ENCODE results near the gene PYURF. TPM values are rescaled to one million over a fixed set of nuclear protein-coding genes. Genes with fewer than 3 reads are reported as not detected.

The PYURF gene
- total RNA-seq, 3 donors from 2014 or later: 41.3 to 62.7 (median 53.2) TPM

DNA sequence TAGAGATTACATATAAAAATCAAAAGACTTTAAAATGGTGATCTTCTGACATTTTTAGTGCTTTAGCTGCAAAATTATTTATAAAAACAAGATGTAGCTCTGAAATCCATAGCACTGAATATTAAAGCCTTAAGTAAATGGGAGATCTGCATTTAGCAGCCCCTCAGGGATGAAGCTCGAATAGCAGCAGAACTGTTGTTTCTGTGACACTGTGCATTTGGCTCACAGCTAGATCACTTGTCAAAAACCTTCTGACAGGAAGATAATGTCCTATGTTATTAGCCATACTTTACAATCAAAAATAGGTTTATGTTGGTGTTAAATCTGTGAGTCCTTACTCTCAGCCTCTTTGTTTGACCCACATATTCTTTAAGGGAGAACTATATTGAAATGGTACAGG lies 14.1 kb upstream of the PYURF start:
- TF ChIP-seq, protein P1, sequence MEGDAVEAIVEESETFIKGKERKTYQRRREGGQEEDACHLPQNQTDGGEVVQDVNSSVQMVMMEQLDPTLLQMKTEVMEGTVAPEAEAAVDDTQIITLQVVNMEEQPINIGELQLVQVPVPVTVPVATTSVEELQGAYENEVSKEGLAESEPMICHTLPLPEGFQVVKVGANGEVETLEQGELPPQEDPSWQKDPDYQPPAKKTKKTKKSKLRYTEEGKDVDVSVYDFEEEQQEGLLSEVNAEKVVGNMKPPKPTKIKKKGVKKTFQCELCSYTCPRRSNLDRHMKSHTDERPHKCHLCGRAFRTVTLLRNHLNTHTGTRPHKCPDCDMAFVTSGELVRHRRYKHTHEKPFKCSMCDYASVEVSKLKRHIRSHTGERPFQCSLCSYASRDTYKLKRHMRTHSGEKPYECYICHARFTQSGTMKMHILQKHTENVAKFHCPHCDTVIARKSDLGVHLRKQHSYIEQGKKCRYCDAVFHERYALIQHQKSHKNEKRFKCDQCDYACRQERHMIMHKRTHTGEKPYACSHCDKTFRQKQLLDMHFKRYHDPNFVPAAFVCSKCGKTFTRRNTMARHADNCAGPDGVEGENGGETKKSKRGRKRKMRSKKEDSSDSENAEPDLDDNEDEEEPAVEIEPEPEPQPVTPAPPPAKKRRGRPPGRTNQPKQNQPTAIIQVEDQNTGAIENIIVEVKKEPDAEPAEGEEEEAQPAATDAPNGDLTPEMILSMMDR (IDR thresholded peaks at IDR 0.05): no peak
- no peaks in the 10 kb centered on the region for H3K36me3 ChIP-seq (ENCODE audit: low read depth)
- no peak overlapping the region for H3K4me3 ChIP-seq
- intact Hi-C loops (cut with DNase I, micrococcal nuclease): loop anchor here in 1 of 2 donors (5.0 kb wide), 1 partner anchor 120 kb away; no protein-coding TSS in a partner anchor
- H3K4me1 ChIP-seq (ENCODE audit: low read depth): no peaks in the 10 kb centered on the region
- H3K9me3 ChIP-seq: no peaks in the 10 kb centered on the region
- DNase-seq: no peak
- no peak for ATAC-seq

- no peak for ATAC-seq
- H3K36me3 ChIP-seq (ENCODE audit: low read depth): no peaks in the 10 kb centered on the region
- intact Hi-C loops (cut with DNase I, micrococcal nuclease): loop anchor here in 1 of 2 donors (5.0 kb wide), 1 partner anchor 122 kb away; no protein-coding TSS in a partner anchor
- no peaks in the 10 kb centered on the region for H3K4me1 ChIP-seq (ENCODE audit: low read depth)
- no peak overlapping the region for H3K4me3 ChIP-seq
- TF ChIP-seq, protein P1 (IDR thresholded peaks at IDR 0.05): no peak
- no peak for DNase-seq
- H3K9me3 ChIP-seq: no peaks in the 10 kb centered on the region
Measured at GRCh38 chr4:88535090-88535755, 11.6 kb upstream of the PYURF start.

GRCh38 chr4:88533937-88534750 lies 10.6 kb upstream of the PYURF start:
- ATAC-seq: no peak
- intact Hi-C loops (cut with DNase I, micrococcal nuclease): no loop called here
- Histone ChIP-seq H3K36me3 (ENCODE audit: low read depth) (no peaks in the 10 kb centered on the region), H3K4me1 (ENCODE audit: low read depth) (no peaks in the 10 kb centered on the region), H3K4me3 (no peak overlapping the region), H3K9me3 (no peaks in the 10 kb centered on the region)
- TF ChIP-seq, protein P1 (IDR thresholded peaks at IDR 0.05): no peak
- DNase-seq: no peak

GRCh38 chr4:88533088-88533790 lies 9.7 kb upstream of the PYURF start:
- Histone ChIP-seq H3K9me3 (no peaks in the 10 kb centered on the region), H3K4me3 (no peak overlapping the region), H3K36me3 (ENCODE audit: low read depth) (no peaks in the 10 kb centered on the region), H3K4me1 (ENCODE audit: low read depth) (no peaks in the 10 kb centered on the region)
- ATAC-seq (no peak), DNase-seq (no peak)
- TF ChIP-seq, protein P1 (IDR thresholded peaks at IDR 0.05): no peak
- intact Hi-C loops (cut with DNase I, micrococcal nuclease): no loop called here

DNA sequence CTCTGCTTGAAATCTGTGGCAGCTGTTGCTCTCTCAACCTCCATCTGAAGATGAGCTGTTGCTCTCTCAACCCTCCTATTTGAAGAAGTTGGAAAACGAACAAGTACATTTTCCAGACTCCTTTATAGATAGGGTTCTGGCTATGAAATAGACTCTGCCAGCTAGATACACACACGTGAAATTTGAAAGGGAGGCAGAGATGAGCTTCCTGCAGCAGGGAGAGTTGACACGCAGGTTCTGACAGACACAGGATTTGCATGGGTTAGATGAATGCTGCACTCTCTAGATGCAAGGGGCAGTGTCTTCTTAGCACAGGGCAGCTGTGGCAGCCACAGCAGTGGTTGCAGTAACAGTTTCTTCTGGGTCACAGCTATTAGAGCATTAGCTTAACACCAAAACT lies 8.0 kb upstream of the PYURF start:
- intact Hi-C loops (cut with DNase I, micrococcal nuclease): no loop called here
- TF ChIP-seq, protein P1 (IDR thresholded peaks at IDR 0.05): no peak
- no peaks in the 10 kb centered on the region for H3K36me3 ChIP-seq (ENCODE audit: low read depth)
- ATAC-seq (no peak), DNase-seq (no peak)
- no peaks in the 10 kb centered on the region for H3K9me3 ChIP-seq
- no peak overlapping the region for H3K4me3 ChIP-seq
- no peaks in the 10 kb centered on the region for H3K4me1 ChIP-seq (ENCODE audit: low read depth)

Measured in mucosa of descending colon (tissue), 3 donors.